HG02981 (cell line): Measurements from ENCODE around the gene CDK16.

ENCODE experiments used
- ATAC-seq: cut with Tn5 transposase; IDR thresholded peaks from one replicate; pipeline ENCODE4 v1.9.1; 2021; ENCODE audit warnings: mild to moderate bottlenecking, moderate library complexity; ENCODE audit not compliant: unreplicated experiment

CDK16 gene

DNA sequence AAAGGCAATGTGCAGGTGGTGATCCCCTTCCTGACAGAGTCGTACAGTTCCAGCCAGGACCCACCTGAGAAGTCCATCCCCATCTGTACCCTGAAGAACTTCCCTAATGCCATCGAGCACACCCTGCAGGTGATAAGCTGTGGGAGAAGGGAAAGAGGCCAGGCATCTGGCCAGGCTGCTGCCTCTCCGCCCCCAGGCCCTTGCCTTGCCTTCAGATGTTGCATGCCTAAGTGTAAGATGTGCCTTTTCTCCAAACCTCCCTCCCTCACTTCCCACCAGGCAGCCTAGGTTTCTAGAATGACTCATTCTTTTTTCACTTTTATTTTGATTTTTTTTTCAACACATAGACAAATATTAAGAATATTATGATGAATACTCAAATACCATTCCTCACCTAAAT, 12.2 kb upstream of the CDK16 start:
- no peak for ATAC-seq

- ATAC-seq = no peak
Measured at GRCh38 chrX:47208108-47208507, 10.4 kb upstream of the CDK16 start.

- ATAC-seq = no peak
Measured at GRCh38 chrX:47209508-47210238, 8.8 kb upstream of the CDK16 start.

GRCh38 chrX:47210661-47211425, 7.6 kb upstream of the CDK16 start:
- ATAC-seq = no peak

- no peak for ATAC-seq
Measured at GRCh38 chrX:47212381-47213293, 5.8 kb upstream of the CDK16 start.

GRCh38 chrX:47214435-47215077, 3.9 kb upstream of the CDK16 start:
- ATAC-seq = no peak

GRCh38 chrX:47215291-47215900, 3.1 kb upstream of the CDK16 start:
- no peak for ATAC-seq

DNA sequence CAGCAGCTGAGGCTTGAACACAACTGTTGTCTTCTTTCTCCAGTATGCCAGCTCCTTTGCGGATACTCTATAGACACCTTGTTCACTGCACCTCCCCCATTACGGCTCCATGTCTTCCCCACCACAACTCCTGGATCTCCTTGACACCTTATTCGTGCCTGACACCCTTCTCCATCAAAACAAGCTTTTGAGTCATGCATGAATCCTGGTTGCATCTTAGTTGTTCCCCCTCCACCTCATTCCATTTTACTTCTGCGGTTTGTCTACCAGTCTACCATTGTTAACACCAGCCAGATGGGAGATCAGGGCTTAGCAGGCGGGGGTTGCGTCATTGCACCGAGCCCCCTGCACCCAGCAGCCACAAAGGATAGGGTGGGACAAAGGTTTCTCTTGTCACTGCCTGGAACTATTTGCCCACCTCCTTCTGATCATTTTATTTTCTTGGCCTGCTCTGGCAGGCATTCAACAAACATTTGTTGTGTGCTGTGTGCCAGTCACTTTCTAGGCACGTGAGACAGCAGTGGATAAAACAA, 2.0 kb upstream of the CDK16 start:
- no peak for ATAC-seq

GRCh38 chrX:47217121-47217851, 1.2 kb upstream of the CDK16 start:
- no peak for ATAC-seq

- ATAC-seq = peak; percentile 85
Measured at GRCh38 chrX:47217852-47218279, 615 bp upstream of the CDK16 start.

- no peak for ATAC-seq
Measured at GRCh38 chrX:47218920-47219815, 687 bp downstream of the CDK16 start.

DNA sequence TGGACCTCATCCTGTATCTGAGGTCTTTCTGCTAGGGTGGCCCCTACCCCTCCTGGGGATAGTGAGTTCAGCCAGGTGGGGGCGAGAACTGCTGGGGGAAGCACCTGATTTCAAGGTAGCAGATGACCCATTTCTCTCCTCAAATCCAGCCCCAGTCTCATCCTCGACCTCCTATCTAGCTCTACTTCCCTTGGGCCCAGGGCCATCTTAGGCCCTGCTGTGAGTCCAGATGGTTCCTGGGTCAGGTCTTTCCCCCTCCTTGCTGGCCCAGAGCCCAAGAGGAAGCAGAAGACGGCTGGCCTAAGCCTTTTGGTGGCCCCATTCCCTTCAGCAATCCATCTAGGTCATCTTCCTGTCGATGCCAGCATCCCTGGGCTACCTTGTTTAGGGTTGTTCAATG, 3.3 kb downstream of the CDK16 start:
- ATAC-seq = no peak

DNA sequence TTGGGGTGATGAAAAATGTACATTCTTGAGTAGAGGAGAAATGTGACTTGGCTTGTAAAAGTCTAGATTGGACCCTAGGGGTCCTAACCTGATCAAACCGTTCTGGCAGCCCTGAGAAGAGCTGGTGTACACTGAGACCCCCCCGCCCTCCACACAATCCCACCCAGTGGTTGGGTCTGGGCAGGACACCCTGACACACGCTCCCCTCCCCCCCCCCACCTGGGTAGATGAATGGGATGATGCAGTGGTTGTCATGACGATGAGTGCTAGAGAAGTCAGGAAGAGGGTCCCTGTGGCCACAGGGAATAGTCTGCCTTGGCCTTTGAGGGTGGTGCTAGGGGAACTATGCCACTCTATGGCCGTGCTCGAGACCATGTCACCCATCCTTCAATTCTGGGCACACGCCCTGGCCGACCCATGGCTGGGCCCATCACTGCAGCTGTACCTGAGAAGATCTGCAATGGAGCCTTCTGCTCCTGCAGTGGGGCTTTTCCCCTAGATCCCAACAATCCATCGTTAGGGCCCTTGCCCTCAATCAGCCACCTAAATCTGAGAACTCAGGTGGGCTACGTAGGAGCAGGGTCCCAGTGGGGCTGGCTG, 4.4 kb downstream of the CDK16 start:
- ATAC-seq = no peak

DNA sequence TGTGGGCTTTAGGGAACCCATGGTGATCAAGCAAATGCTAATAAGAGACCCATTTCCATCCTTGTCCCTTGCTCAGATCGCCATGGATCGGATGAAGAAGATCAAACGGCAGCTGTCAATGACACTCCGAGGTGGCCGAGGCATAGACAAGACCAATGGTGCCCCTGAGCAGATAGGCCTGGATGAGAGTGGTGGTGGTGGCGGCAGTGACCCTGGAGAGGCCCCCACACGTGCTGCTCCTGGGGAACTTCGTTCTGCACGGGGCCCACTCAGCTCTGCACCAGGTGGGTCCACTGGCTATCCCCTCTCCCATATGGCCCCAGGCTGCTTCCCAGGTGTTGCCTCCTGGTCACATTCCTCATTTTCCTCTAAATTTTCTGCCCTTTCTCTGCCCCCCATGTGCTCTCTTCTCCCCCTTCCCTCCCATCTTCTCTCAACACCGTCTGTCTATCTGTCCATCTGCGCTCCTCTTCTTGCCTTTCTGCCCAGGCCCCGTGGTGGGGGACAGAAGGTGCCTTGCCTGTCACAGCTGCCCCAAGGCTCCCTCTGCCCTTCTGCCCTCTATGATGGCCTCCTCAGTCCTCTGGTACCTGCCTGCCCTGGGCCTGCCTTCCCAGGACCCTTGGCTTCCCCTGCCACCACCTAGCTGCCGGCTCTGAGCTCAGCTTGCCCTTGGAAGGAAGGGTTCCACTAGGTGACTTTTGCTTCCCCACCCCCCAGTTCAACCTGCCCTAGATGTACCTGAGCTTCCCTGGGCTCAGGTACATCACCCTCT, 5.2 kb downstream of the CDK16 start:
- ATAC-seq = no peak

GRCh38 chrX:47224266-47224895, 5.9 kb downstream of the CDK16 start:
- no peak for ATAC-seq

- ATAC-seq = no peak
Measured at GRCh38 chrX:47224896-47225290, 6.4 kb downstream of the CDK16 start.

GRCh38 chrX:47226071-47226470, 7.6 kb downstream of the CDK16 start:
- ATAC-seq = no peak
